VCaP (cell line): ENCODE results near the gene DISC1.
"Not testable (repeated sequence)": the region's sequence is repeated elsewhere in the genome, so short reads cannot be mapped to it uniquely, and the experiment has no call there.

Source experiments
- H3K27ac ChIP-seq: fragments of 450-650 bp; 2 replicates; pipeline ENCODE4 v1.5.1; 2017
- CTCF ChIP-seq: fragments of 450-650 bp; conservative IDR thresholded peaks from 2 replicates; pipeline ENCODE4 v1.5.1; 2017; ENCODE audit warnings: mild to moderate bottlenecking, moderate library complexity

The DISC1 gene

GRCh38 chr1:231590453-231591198 is 36.0 kb upstream of the DISC1 start:
- no peak overlapping the region for H3K27ac ChIP-seq
- TF ChIP-seq CTCF, result peak; percentile 89

GRCh38 chr1:231591466-231591865 is 35.1 kb upstream of the DISC1 start:
- TF ChIP-seq CTCF, result no peak
- no peak overlapping the region for H3K27ac ChIP-seq

GRCh38 chr1:231592809-231593208 is 33.8 kb upstream of the DISC1 start:
- no peak overlapping the region for H3K27ac ChIP-seq
- no peak for TF ChIP-seq CTCF

- H3K27ac ChIP-seq, result not testable (repeated sequence)
Measured at GRCh38 chr1:231593264-231593663, 33.3 kb upstream of the DISC1 start.

- no peak for TF ChIP-seq CTCF
- H3K27ac ChIP-seq, result no peak overlapping the region
Measured at GRCh38 chr1:231594123-231594522, 32.5 kb upstream of the DISC1 start.

- no peak for TF ChIP-seq CTCF
- no peak overlapping the region for H3K27ac ChIP-seq
Measured at GRCh38 chr1:231594749-231595148, 31.8 kb upstream of the DISC1 start.

- TF ChIP-seq CTCF, result no peak
- no peak overlapping the region for H3K27ac ChIP-seq
Measured at GRCh38 chr1:231596337-231596791, 30.2 kb upstream of the DISC1 start.

- H3K27ac ChIP-seq, result no peak overlapping the region
- no peak for TF ChIP-seq CTCF
Measured at GRCh38 chr1:231597971-231598370, 28.6 kb upstream of the DISC1 start.
